B cell (primary cell): ENCODE data around the gene ING4. TPM values are rescaled to one million over a fixed set of nuclear protein-coding genes. Genes with fewer than 3 reads are reported as not detected.

Experiments used
- ATAC-seq: fragments of 200-7000 bp; cut with Tn5 transposase; one replicate; pipeline ENCODE4 v1.10.0; 2021; ENCODE audit warnings: low read depth, mild to moderate bottlenecking, moderate number of reproducible peaks, moderate library complexity
- CTCF ChIA-PET: fragments of 350-600 bp; sonication (Branson Sonifier 250); formaldehyde crosslinking; loops from one replicate; lab custom pipeline; 2021; ENCODE audit warnings: antibody characterized with exemption, inconsistent platforms; lab: Charles Lee
- POLR2A ChIA-PET: fragments of 350-600 bp; sonication (Branson Sonifier 250); formaldehyde crosslinking; loops from one replicate; lab custom pipeline; 2021; ENCODE audit warnings: antibody characterized with exemption; lab: Charles Lee
- DNase-seq: peaks from one replicate; pipeline ENCODE4 v3.0.0; 2013
- H2AFZ ChIP-seq: 2 replicates; pipeline ENCODE4 v1.6.1; 2012; ENCODE audit warnings: mild to moderate bottlenecking, low read depth, low read length; ENCODE audit not compliant: insufficient read depth, poor library complexity, severe bottlenecking
- H3K27ac ChIP-seq, 2 donors: 1 replicate in 1 of 2; 2 replicates in 1 of 2; pipeline ENCODE4 v1.5.1; 2012 to 2013; ENCODE audit warnings: low read length in 2 of 2, mild to moderate bottlenecking in 2 of 2, moderate library complexity in 1 of 2
- H3K27me3 ChIP-seq, 4 experiments: fragments of 200-600 bp in 1 of 4; sonication (generic) in 1 of 4; replicated peaks in 1 of 4; 1 replicate in 2 of 4; 2 replicates in 2 of 4; pipeline versions ENCODE4 v1.6.1 to v1.7.0; 2013 to 2016; ENCODE audit warnings: low read length in 3 of 4, mild to moderate bottlenecking in 2 of 4, mixed read lengths in 1 of 4, moderate library complexity in 1 of 4; ENCODE audit not compliant: insufficient read depth in 4 of 4, control insufficient read depth in 3 of 4; ENCODE audit errors: control extremely low read depth in 1 of 4
- H3K36me3 ChIP-seq, 2 experiments: replicated peaks in 1 of 2; 1 replicate in 1 of 2; 2 replicates in 1 of 2; pipeline versions ENCODE4 v1.6.1 to v1.7.1; 2013; ENCODE audit warnings: low read length in 1 of 2; ENCODE audit not compliant: insufficient read depth in 2 of 2, control insufficient read depth in 1 of 2; ENCODE audit errors: control extremely low read depth in 1 of 2, extremely low read depth in 1 of 2
- H3K4me1 ChIP-seq, 2 donors: fragments of 200-600 bp in 1 of 2; sonication (generic) in 1 of 2; 1 replicate in 1 of 2; 2 replicates in 1 of 2; pipeline versions ENCODE4 v1.5.1 to v1.6.1; 2013 to 2017; ENCODE audit warnings: low read length in 2 of 2; ENCODE audit not compliant: control insufficient read depth in 2 of 2, insufficient read depth in 2 of 2
- H3K4me2 ChIP-seq: replicated peaks from 2 replicates; pipeline ENCODE3; 2012; ENCODE audit warnings: mild to moderate bottlenecking, low read depth, low read length; ENCODE audit not compliant: poor library complexity, severe bottlenecking
- H3K4me3 ChIP-seq, 5 experiments: fragments of 200-600 bp in 1 of 5; sonication (generic) in 1 of 5; 1 replicate in 3 of 5; 2 replicates in 2 of 5; pipeline versions ENCODE4 v1.5.1 to v1.7.0; 2011 to 2016; ENCODE audit warnings: low read length in 4 of 5, mild to moderate bottlenecking in 4 of 5, low read depth in 2 of 5, control low read depth in 1 of 5, moderate library complexity in 1 of 5; ENCODE audit not compliant: insufficient read depth in 1 of 5; ENCODE audit errors: control extremely low read depth in 1 of 5, extremely low read depth in 1 of 5
- H3K79me2 ChIP-seq: fragments of 200-600 bp; sonication (generic); one replicate; pipeline ENCODE4 v1.6.0; 2016; ENCODE audit warnings: low read length; ENCODE audit not compliant: control insufficient read depth, insufficient read depth
- H3K9ac ChIP-seq: fragments of 200-600 bp; sonication (generic); 2 replicates; pipeline ENCODE4 v1.6.1; 2017; ENCODE audit warnings: mild to moderate bottlenecking, low read length, moderate library complexity
- H3K9me3 ChIP-seq, 3 donors: one replicate each; pipeline versions ENCODE4 v1.6.1 to v1.7.1; 2013; ENCODE audit warnings: low read length in 2 of 3; ENCODE audit not compliant: control insufficient read depth in 2 of 3, insufficient read depth in 1 of 3; ENCODE audit errors: control extremely low read depth in 1 of 3
- H4K20me1 ChIP-seq: 2 replicates; pipeline ENCODE4 v1.6.0; 2012; ENCODE audit warnings: mild to moderate bottlenecking, low read length; ENCODE audit not compliant: insufficient read depth, control insufficient read depth, poor library complexity, severe bottlenecking
- H3K27ac Mint-ChIP-seq: one replicate; pipeline ENCODE4 v1.8.0; 2021; ENCODE audit warnings: mixed read lengths
- H3K27me3 Mint-ChIP-seq: one replicate; pipeline ENCODE4 v1.8.0; 2021; ENCODE audit warnings: mixed read lengths
- H3K4me1 Mint-ChIP-seq: one replicate; pipeline ENCODE4 v1.8.0; 2021; ENCODE audit warnings: mixed read lengths
- H3K4me3 Mint-ChIP-seq: one replicate; pipeline ENCODE4 v1.8.0; 2021; ENCODE audit warnings: mixed read lengths
- H3K9me3 Mint-ChIP-seq: one replicate; pipeline ENCODE4 v1.8.0; 2022; ENCODE audit warnings: mixed read lengths; ENCODE audit not compliant: insufficient read depth
- CTCF ChIP-seq: fragments of 200-600 bp; IDR thresholded peaks from one replicate; pipeline ENCODE4 v1.8.0; 2022; ENCODE audit warnings: antibody characterized with exemption, mild to moderate bottlenecking
- EZH2 ChIP-seq: IDR thresholded peaks from 2 replicates; pipeline ENCODE4 v1.6.1; 2012; ENCODE audit warnings: borderline replicate concordance, low read depth, mild to moderate bottlenecking, moderate library complexity, low read length; ENCODE audit not compliant: insufficient read depth, poor library complexity, severe bottlenecking
- WGBS: methylation state at CpG from one replicate; pipeline ENCODE4 v1.1.5; 2013; ENCODE audit warnings: missing lambda C conversion rate; ENCODE audit not compliant: insufficient coverage; 5-methylcytosine and 5-hydroxymethylcytosine counted together
- intact Hi-C: fragments of 100-400 bp; cut with micrococcal nuclease; formaldehyde crosslinking; loops from one replicate; pipeline ENCODE4 v1.10.0; 2022
- polyA plus RNA-seq: library from polyadenylated mRNA; depleted of rRNA; stranded (reverse); fragments of >200 nt; gene quantifications from 2 replicates; pipeline ENCODE4 v1.2.3, GENCODE V29; 2012
- total RNA-seq, 2 donors: library from RNA; stranded (reverse); fragments of 120-200 nt in 1 of 2; gene quantifications; 1 replicate in 1 of 2; 2 replicates in 1 of 2; pipeline versions ENCODE4 v1.2.3 to v1.2.4, GENCODE V29; 2013 to 2022

The ING4 gene
- total and polyA plus RNA-seq, 2 donors (not counting 1 experiment from before 2014, with no cell fraction given) = 81.1 to 110 TPM

GRCh38 chr12:6631549-6631961, 31.4 kb downstream of the ING4 start:
- Mint-ChIP-seq H3K4me3 (peak overlapping the region; percentile 97), H3K9me3 (no peaks in the 10 kb centered on the region), H3K27me3 (no peaks in the 10 kb centered on the region), H3K27ac (peak overlapping the region; percentile 99), H3K4me1 (peaks cover 74% of the 10 kb centered on the region)
- Histone ChIP-seq H3K36me3 (peaks cover 0 to 32% of the 10 kb centered on the region in 2 experiments), H3K79me2 (peaks cover 100% of the 10 kb centered on the region), H3K4me2 (peak overlapping the region; percentile 81), H3K4me1 (peaks cover 68 to 88% of the 10 kb centered on the region in 2 donors), H3K27me3 (no peaks in the 10 kb centered on the region), H3K27ac (peak overlapping the region; percentile 85 to 86), H3K4me3 (peak overlapping the region in 4 of 5 experiments; percentile 23 to 70 (median 56)), H3K9ac (peak overlapping the region; percentile 66), H4K20me1 (no peaks in the 10 kb centered on the region), H2AFZ (peak overlapping the region; percentile 47), H3K9me3 (no peaks in the 10 kb centered on the region)
- POLR2A ChIA-PET = interaction anchor here (0.6 to 1.3 kb wide), 7 partner anchors 11 to 128 kb away, joined by 3 to 9 read pairs (median 3); partner anchors contain the start of gene ZNF384
- ATAC-seq (no peak), DNase-seq (no peak)
- whole genome bisulfite sequencing = 50% methylated on average over 2 of the region's 3 CpGs
- intact Hi-C loops = loop anchor here (10.0 kb wide), 1 partner anchor 313 kb away; the partner anchor contains the start of genes C12orf57 and RNU7-1
- TF ChIP-seq CTCF = no peak
- no peak for TF ChIP-seq EZH2
- CTCF ChIA-PET = interaction anchor here (0.6 to 5.9 kb wide), 8 partner anchors 11 to 122 kb away, joined by 3 to 58 read pairs (median 4); partner anchors contain the start of genes MLF2 and ZNF384

GRCh38 chr12:6630736-6631135, 32.2 kb downstream of the ING4 start:
- intact Hi-C loops = loop anchor here (10.0 kb wide), 1 partner anchor 314 kb away; the partner anchor contains the start of genes C12orf57 and RNU7-1
- peak overlapping the region; percentile 99 for H3K27ac Mint-ChIP-seq
- ATAC-seq (no peak), DNase-seq (no peak)
- Histone ChIP-seq H3K9me3 (no peaks in the 10 kb centered on the region), H3K9ac (peak overlapping the region; percentile 66), H3K4me1 (peaks cover 60 to 88% of the 10 kb centered on the region in 2 donors), H3K4me3 (peak overlapping the region in 3 of 5 experiments; percentile 55 to 70 (median 56)), H2AFZ (peak overlapping the region; percentile 9), H4K20me1 (no peaks in the 10 kb centered on the region), H3K79me2 (peaks cover 100% of the 10 kb centered on the region), H3K27ac (peak overlapping the region; percentile 85 to 86), H3K4me2 (peak overlapping the region; percentile 81), H3K27me3 (no peaks in the 10 kb centered on the region), H3K36me3 (peaks cover 1 to 38% of the 10 kb centered on the region in 2 experiments)
- peaks cover 70% of the 10 kb centered on the region for H3K4me1 Mint-ChIP-seq
- ChIA-PET POLR2A (interaction anchor here (0.6 to 1.3 kb wide), 5 partner anchors 16 to 127 kb away, joined by 3 to 7 read pairs (median 4); no protein-coding TSS in a partner anchor), CTCF (interaction anchor here (1.2 to 5.9 kb wide), 6 partner anchors 10 to 25 kb away, joined by 3 to 58 read pairs (median 4); no protein-coding TSS in a partner anchor)
- H3K9me3 Mint-ChIP-seq = no peaks in the 10 kb centered on the region
- H3K4me3 Mint-ChIP-seq = peak overlapping the region; percentile 97
- no peak for TF ChIP-seq EZH2
- H3K27me3 Mint-ChIP-seq = no peaks in the 10 kb centered on the region
- 75% methylated on average over 4 of the region's 5 CpGs for WGBS
